Neutrophil (primary cell): ENCODE results near the gene NDUFA8.
A peak's percentile ranks its signal among the peaks of the same experiment; 100 is the strongest.

Experiments used
- H3K27ac ChIP-seq: fragments of 200-600 bp; sonication (generic); 2 replicates; pipeline ENCODE4 v1.5.1; 2016; ENCODE audit warnings: mild to moderate bottlenecking, moderate library complexity
- H3K27me3 ChIP-seq: fragments of 200-600 bp; sonication (generic); 2 replicates; pipeline ENCODE4 v1.6.0; 2016; ENCODE audit warnings: mild to moderate bottlenecking
- H3K36me3 ChIP-seq: fragments of 200-600 bp; sonication (generic); 2 replicates; pipeline ENCODE4 v1.5.1; 2017
- H3K4me1 ChIP-seq, 2 experiments: fragments of 200-600 bp in 1 of 2; sonication (generic) in 1 of 2; 1 replicate in 1 of 2; 2 replicates in 1 of 2; pipeline versions ENCODE4 v1.5.1 to v1.6.1; 2013 to 2016; ENCODE audit warnings: low read depth in 1 of 2, low read length in 1 of 2, mild to moderate bottlenecking in 1 of 2, moderate library complexity in 1 of 2; ENCODE audit not compliant: control insufficient read depth in 1 of 2, insufficient read depth in 1 of 2
- H3K4me3 ChIP-seq, 2 experiments: fragments of 200-600 bp in 1 of 2; sonication (generic) in 1 of 2; 1 replicate in 1 of 2; 2 replicates in 1 of 2; pipeline ENCODE4 v1.5.1; 2013 to 2016; ENCODE audit warnings: low read depth in 1 of 2, low read length in 1 of 2, mild to moderate bottlenecking in 1 of 2, moderate library complexity in 1 of 2
- H3K9me3 ChIP-seq: fragments of 200-600 bp; sonication (generic); 2 replicates; pipeline ENCODE4 v1.5.1; 2016
- TF ChIP-seq, protein P1 (sequence below): fragments of 200-600 bp; sonication (generic); IDR thresholded peaks from 2 replicates; pipeline ENCODE4 v1.5.1; 2016; ENCODE audit warnings: antibody characterized with exemption

Gene NDUFA8

DNA sequence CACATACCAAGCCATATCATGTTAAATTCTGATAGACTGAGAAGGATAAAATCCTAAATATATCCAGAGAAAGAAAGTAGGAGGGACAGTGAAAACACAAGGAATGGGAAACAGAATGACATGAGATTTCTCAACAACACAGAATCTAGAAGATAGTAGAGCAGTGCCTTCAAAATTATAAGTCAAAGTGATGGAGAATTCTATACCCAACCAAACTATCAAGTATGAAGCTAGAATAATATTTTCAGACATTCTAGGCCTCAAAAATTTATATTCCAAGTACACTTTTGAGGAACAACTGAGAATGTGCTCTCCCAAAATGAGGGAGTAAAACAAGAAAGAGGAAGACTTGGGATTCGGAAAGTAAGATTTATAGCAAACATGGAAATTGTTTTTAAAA lies 55.6 kb downstream of the NDUFA8 start:
- Histone ChIP-seq H3K9me3 (no peaks in the 10 kb centered on the region), H3K27me3 (no peaks in the 10 kb centered on the region), H3K27ac (no peak overlapping the region), H3K4me3 (no peak overlapping the region), H3K4me1 (no peaks in the 10 kb centered on the region), H3K36me3 (no peaks in the 10 kb centered on the region)
- TF ChIP-seq, protein P1, sequence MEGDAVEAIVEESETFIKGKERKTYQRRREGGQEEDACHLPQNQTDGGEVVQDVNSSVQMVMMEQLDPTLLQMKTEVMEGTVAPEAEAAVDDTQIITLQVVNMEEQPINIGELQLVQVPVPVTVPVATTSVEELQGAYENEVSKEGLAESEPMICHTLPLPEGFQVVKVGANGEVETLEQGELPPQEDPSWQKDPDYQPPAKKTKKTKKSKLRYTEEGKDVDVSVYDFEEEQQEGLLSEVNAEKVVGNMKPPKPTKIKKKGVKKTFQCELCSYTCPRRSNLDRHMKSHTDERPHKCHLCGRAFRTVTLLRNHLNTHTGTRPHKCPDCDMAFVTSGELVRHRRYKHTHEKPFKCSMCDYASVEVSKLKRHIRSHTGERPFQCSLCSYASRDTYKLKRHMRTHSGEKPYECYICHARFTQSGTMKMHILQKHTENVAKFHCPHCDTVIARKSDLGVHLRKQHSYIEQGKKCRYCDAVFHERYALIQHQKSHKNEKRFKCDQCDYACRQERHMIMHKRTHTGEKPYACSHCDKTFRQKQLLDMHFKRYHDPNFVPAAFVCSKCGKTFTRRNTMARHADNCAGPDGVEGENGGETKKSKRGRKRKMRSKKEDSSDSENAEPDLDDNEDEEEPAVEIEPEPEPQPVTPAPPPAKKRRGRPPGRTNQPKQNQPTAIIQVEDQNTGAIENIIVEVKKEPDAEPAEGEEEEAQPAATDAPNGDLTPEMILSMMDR, result no peak

DNA sequence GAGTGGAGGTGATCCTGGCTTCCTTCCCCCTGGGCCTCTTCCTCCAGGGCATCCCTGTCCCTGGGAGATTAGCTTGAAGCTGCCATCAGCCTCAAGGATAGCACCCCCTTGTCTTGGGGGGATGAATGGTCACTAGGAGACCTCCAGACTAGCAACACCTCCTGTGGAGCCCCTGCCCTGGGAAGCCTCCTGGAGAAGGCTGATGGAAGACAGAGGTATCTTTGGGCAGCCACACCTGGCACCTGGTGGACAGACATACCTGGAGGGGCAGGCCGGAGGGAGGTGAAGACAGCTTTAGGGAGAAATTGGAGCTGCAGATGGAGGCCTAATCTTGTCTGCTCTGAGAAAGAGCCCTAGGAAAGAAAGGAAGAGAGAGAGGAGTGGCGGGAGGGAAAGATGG lies 57.4 kb downstream of the NDUFA8 start:
- Histone ChIP-seq H3K4me1 (no peaks in the 10 kb centered on the region), H3K27ac (no peak overlapping the region), H3K27me3 (no peaks in the 10 kb centered on the region), H3K36me3 (no peaks in the 10 kb centered on the region), H3K4me3 (no peak overlapping the region), H3K9me3 (no peaks in the 10 kb centered on the region)
- TF ChIP-seq, protein P1, result no peak

DNA sequence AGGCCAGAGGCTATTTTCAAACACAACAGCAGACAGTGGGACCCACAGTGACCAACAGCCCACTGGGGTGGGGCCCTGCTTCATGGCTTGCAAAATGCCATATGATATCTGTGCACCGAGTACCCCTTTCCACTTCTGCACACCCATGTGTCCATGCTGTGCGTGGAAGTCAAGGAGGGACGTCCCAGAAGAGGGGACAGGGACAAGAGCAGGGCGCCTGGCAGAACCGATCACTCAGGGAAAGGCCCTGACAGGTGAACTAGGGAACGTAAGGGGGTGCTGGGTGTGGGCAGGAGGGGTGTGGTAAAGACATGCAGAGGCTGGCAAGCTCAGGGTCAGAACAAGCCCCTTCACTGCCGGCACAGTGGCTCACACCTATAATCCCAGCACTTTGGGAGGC lies 58.8 kb downstream of the NDUFA8 start:
- TF ChIP-seq, protein P1, result no peak
- H3K9me3 ChIP-seq, result no peaks in the 10 kb centered on the region
- no peaks in the 10 kb centered on the region for H3K27me3 ChIP-seq
- H3K4me1 ChIP-seq, result no peaks in the 10 kb centered on the region
- no peak overlapping the region for H3K27ac ChIP-seq
- no peaks in the 10 kb centered on the region for H3K36me3 ChIP-seq
- H3K4me3 ChIP-seq, result no peak overlapping the region

DNA sequence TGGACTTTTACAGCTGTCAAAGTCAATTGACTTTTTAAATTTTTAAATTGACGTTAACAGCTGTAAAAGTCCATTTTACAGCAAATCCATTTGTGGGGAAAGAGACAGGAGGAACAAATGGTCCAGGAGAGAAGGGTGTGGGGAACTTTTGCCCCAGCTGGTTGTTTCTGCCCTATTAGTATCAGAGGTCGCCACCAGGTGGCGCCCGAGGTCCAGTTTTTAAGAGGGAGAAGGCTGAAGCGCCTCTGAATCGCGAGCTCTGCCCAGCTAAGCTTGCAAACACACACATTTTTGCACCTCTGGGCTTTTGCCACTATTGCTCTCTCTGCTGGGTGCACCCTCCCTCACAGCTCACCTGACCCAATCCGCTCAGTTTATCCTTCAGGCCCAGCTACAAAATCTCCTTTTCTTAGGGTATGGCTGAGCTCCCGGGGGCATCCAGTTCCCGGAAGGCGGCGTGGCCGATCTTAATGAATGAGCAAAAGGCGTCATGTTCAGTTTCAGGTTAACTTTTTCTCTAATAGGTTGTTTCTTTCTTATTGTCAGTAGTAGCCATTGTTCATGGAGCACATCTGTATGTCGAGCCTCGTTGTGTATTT lies 60.2 kb downstream of the NDUFA8 start:
- TF ChIP-seq, protein P1, result peak; percentile 78
- no peak overlapping the region for H3K4me3 ChIP-seq
- peaks cover 5% of the 10 kb centered on the region for H3K27me3 ChIP-seq
- H3K27ac ChIP-seq, result no peak overlapping the region
- no peaks in the 10 kb centered on the region for H3K9me3 ChIP-seq
- no peaks in the 10 kb centered on the region for H3K36me3 ChIP-seq
- peaks cover 6 to 11% of the 10 kb centered on the region in 2 experiments for H3K4me1 ChIP-seq

DNA sequence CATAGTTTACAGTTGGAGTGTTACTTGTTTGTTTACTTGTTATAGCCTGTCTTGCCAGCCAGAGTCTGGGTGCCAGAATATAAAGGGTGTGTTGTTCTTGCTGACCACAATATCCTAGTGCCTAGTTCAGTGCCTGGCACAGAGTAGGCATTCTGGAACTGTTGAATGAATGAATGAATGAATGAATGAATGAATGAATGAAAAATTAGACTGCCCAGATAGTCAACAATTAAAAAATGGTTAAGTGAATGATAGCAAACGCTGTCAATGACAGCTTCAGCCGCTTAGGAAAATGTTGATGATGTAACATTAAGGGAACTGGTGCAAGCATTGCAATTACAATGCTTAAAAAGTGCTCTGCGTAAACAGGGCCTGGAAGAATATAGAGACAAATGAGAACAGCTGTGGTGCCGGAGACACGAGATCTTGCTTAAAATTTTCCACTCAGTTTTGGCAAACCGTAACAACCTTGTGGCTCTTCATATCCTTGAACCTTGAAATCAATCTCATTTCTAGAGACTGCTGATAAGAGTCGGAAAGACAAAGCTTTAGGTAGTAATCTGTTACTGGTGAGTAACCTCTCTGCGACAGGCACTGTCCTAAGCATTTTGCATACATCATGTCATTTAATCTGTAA lies 61.8 kb downstream of the NDUFA8 start:
- TF ChIP-seq, protein P1, result no peak

More for the DNA sequence above, 61.8 kb downstream of the NDUFA8 start:
- H3K27ac ChIP-seq, result no peak overlapping the region
- H3K27me3 ChIP-seq, result peaks cover 16% of the 10 kb centered on the region
- H3K4me3 ChIP-seq, result no peak overlapping the region
- H3K4me1 ChIP-seq, result peaks cover 13 to 17% of the 10 kb centered on the region in 2 experiments
- H3K36me3 ChIP-seq, result no peaks in the 10 kb centered on the region
- no peaks in the 10 kb centered on the region for H3K9me3 ChIP-seq
